Right lobe of liver (tissue), 6 donors: ENCODE results near the gene PAX8. TPM values are rescaled to one million over a fixed set of nuclear protein-coding genes. Genes with fewer than 3 reads are reported as not detected.
A peak's percentile ranks its signal among the peaks of the same experiment; 100 is the strongest.

Experiments used
- ATAC-seq, 4 donors: fragments of 200-7000 bp; cut with Tn5 transposase; one replicate each; pipeline ENCODE4 v1.9.1; 2020; ENCODE audit warnings: mild to moderate bottlenecking in 4 of 4, moderate library complexity in 4 of 4
- DNase-seq, 3 donors: peaks; one replicate each; pipeline ENCODE4 v3.0.0-alpha.2; 2020
- H3K27ac ChIP-seq, 3 donors: fragments of 200-600 bp; one replicate each; pipeline ENCODE4 v1.8.0; 2022
- H3K27me3 ChIP-seq, 2 donors: fragments of 200-600 bp; one replicate each; pipeline ENCODE4 v1.8.0; 2022
- H3K36me3 ChIP-seq, 4 donors: fragments of 200-600 bp; sonication (generic) in 1 of 4; one replicate each; pipeline versions ENCODE4 v1.5.1 to v1.8.0; 2017 to 2022; ENCODE audit warnings: control low read depth in 1 of 4
- H3K4me1 ChIP-seq, 4 donors: fragments of 200-600 bp; sonication (generic) in 1 of 4; one replicate each; pipeline versions ENCODE4 v1.5.1 to v1.8.0; 2017 to 2022; ENCODE audit warnings: control low read depth in 1 of 4
- H3K4me3 ChIP-seq, 3 donors: fragments of 200-600 bp; one replicate each; pipeline ENCODE4 v1.8.0; 2022
- H3K9me3 ChIP-seq, 4 donors: fragments of 200-600 bp; sonication (generic) in 1 of 4; one replicate each; pipeline versions ENCODE4 v1.5.1 to v1.8.0; 2017 to 2022; ENCODE audit warnings: control low read depth in 1 of 4
- POLR2A ChIP-seq: fragments of 450-650 bp; IDR thresholded peaks from one replicate; pipeline ENCODE4 v1.6.1; 2017; ENCODE audit warnings: antibody characterized with exemption, mild to moderate bottlenecking
- WGBS: methylation state at CpG from one replicate; pipeline ENCODE4 v1.1.6; 2018; ENCODE audit warnings: low coverage, low lambda C conversion rate; ENCODE audit not compliant: insufficient coverage; ENCODE audit errors: missing lambda C conversion rate; 5-methylcytosine and 5-hydroxymethylcytosine counted together
- intact Hi-C, 2 donors: fragments of 100-400 bp; cut with DNase I; formaldehyde crosslinking; loops; one replicate each; pipeline versions ENCODE4 v1.11.2 to v1.14.1; 2022
- total RNA-seq, 6 experiments: library from RNA; depleted of rRNA in 2 of 6; stranded (reverse); fragments of >200 nt in 2 of 6; fragmentation: NEBNext Ultra II Directional in 3 of 6; extraction: Animal tissue kit (Norgen Biotek cat#: 25700) in 3 of 6; gene quantifications; one replicate each; pipeline versions ENCODE4 v1.1.0 to v1.2.4, GENCODE V29; 2016 to 2023
- TF ChIP-seq, protein P1 (sequence below), 4 donors: fragments of 200-600 bp in 3 of 4; fragments of 450-650 bp in 1 of 4; IDR thresholded peaks; one replicate each; pipeline versions ENCODE4 v1.5.1 to v1.8.0; 2016 to 2022; ENCODE audit warnings: antibody characterized with exemption in 4 of 4, mild to moderate bottlenecking in 2 of 4
- donor health status: DM: no; HTN: yes; CAD: no.
- donor health status: DM: no; HTN: no; CAD: no.
- donor health status: DM: no; HTN: no; CAD: no.
- donor health status: DM: no; HTN: yes; CAD: no.
- donor health status: DM: no; HTN: yes; CAD: no.

Gene PAX8
- total RNA-seq, 6 experiments from 2014 or later = 0.27 to 1.9 (median 0.86) TPM

DNA sequence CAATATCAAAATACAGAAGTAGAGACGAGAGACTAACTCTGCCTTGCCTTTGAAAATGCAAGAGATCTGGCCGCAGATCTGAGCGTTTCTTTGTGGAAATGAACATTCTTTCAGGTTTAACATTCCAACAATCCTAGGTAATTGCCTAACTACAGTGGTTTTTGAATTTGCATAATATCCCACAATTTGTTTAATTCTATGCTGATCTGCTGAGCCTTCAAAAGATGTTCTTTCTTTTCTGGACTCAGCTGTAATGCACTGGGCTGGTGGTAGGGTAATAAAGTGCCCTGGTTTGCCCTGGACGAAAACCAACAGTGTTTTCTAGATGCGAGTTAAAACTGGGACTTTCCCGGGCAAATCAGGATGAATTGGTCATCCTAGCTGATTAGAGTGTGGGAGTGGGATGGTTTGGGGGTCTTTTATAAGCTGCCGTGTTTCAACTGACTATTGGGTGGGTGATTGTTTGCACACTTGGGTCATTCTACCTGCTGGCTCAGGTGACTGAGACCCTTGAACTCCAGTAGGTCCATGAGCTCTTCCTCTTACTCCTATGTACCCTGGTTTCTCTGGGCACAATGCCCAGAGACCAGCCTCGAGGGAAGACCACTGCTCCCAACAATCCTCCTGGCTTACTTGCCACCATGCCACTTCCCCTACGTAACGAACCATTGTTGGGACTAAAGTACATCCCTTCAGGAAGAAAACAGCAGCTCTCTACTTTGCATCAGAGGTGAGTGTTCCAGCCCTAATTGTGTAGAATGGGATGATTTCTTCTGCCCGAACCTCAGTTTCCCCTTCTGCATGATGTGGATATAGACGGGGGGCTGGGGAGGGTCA, 3.4 kb upstream of the PAX8 start:
- peak overlapping the region; percentile 80 to 95 (median 92) for H3K27ac ChIP-seq
- H3K4me1 ChIP-seq = peaks cover 0 to 56% (median 27%) of the 10 kb centered on the region in 4 donors
- intact Hi-C loops = no loop called here
- H3K36me3 ChIP-seq = no peaks in the 10 kb centered on the region
- peak overlapping the region in 1 of 3 donors; percentile 1 for H3K4me3 ChIP-seq
- H3K9me3 ChIP-seq = no peaks in the 10 kb centered on the region
- H3K27me3 ChIP-seq = no peaks in the 10 kb centered on the region
- ATAC-seq (peak; percentile 24 to 48 (median 46)), DNase-seq (no peak)
- WGBS = 26% methylated on average over 12 of the region's 12 CpGs
- TF ChIP-seq, protein P1, sequence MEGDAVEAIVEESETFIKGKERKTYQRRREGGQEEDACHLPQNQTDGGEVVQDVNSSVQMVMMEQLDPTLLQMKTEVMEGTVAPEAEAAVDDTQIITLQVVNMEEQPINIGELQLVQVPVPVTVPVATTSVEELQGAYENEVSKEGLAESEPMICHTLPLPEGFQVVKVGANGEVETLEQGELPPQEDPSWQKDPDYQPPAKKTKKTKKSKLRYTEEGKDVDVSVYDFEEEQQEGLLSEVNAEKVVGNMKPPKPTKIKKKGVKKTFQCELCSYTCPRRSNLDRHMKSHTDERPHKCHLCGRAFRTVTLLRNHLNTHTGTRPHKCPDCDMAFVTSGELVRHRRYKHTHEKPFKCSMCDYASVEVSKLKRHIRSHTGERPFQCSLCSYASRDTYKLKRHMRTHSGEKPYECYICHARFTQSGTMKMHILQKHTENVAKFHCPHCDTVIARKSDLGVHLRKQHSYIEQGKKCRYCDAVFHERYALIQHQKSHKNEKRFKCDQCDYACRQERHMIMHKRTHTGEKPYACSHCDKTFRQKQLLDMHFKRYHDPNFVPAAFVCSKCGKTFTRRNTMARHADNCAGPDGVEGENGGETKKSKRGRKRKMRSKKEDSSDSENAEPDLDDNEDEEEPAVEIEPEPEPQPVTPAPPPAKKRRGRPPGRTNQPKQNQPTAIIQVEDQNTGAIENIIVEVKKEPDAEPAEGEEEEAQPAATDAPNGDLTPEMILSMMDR (IDR thresholded peaks at IDR 0.05) = peak in 1 of 4 donors; percentile 9
- TF ChIP-seq POLR2A = no peak

GRCh38 chr2:113278073-113278741, 514 bp downstream of the PAX8 start:
- intact Hi-C loops = no loop called here
- Histone ChIP-seq H3K27ac (no peak overlapping the region), H3K4me1 (peaks cover 0 to 37% (median 17%) of the 10 kb centered on the region in 4 donors), H3K4me3 (no peak overlapping the region), H3K27me3 (peaks cover 0 to 8% of the 10 kb centered on the region in 2 donors), H3K36me3 (no peaks in the 10 kb centered on the region), H3K9me3 (no peaks in the 10 kb centered on the region)
- no peak for DNase-seq
- 20% methylated on average over 1 of the region's 49 CpGs for WGBS
- TF ChIP-seq, protein P1 (IDR thresholded peaks at IDR 0.05) = no peak
- no peak for TF ChIP-seq POLR2A
- ATAC-seq = no peak

- H3K4me1 ChIP-seq = peaks cover 0 to 35% (median 16%) of the 10 kb centered on the region in 4 donors
- H3K4me3 ChIP-seq = peak overlapping the region in 1 of 3 donors; percentile 44
- H3K27me3 ChIP-seq = peaks cover 0 to 8% of the 10 kb centered on the region in 2 donors
- peak overlapping the region in 1 of 3 donors; percentile 62 for H3K27ac ChIP-seq
- intact Hi-C loops = no loop called here
- H3K9me3 ChIP-seq = no peaks in the 10 kb centered on the region
- DNase-seq (no peak), ATAC-seq (peak in 3 of 4 donors; percentile 7 to 40 (median 40))
- no peaks in the 10 kb centered on the region for H3K36me3 ChIP-seq
- no peak for TF ChIP-seq POLR2A
- TF ChIP-seq, protein P1 (IDR thresholded peaks at IDR 0.05) = no peak
- WGBS = 0% methylated on average over 1 of the region's 56 CpGs
Observed at GRCh38 chr2:113277474-113278072, 1.1 kb downstream of the PAX8 start.

DNA sequence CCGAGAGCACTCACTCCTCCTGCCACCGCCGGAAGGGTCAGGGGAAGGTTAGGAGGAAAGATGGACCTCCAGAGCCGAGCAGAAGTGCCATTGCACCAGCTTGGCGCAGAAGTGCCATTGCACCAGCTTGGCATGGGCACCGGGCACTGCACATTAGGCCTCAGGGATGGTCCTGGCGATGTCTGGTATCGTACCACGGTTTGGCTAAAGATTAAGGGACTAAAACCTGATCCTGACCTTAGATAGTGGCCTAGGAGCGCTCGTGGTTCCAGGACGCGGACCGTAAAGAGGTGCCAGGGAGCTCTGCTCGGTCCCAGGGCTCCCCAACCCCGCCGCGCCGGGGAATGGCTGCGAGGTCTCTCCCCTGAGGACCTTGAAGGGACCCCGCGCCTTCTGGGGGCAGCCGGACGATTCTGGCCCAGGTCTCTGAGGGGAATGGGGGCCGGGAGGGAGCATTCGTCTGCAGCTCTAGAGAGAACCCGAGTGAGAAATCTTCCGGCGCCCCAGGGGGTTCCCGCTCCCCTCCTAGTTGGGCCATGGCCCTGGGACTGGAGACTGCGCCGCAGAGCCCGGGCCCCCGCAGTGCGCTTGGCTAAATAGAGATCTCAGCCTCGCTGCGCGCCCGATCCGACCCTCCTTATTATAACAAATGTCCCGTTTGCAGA, 1.8 kb downstream of the PAX8 start:
- DNase-seq (peak in 2 of 3 donors; percentile 73 to 74), ATAC-seq (peak; percentile 47 to 90 (median 84))
- H3K27me3 ChIP-seq = peaks cover 0 to 8% of the 10 kb centered on the region in 2 donors
- intact Hi-C loops = no loop called here
- H3K4me3 ChIP-seq = peak overlapping the region in 1 of 3 donors; percentile 44
- WGBS = 5% methylated on average over 14 of the region's 41 CpGs
- no peaks in the 10 kb centered on the region for H3K36me3 ChIP-seq
- no peaks in the 10 kb centered on the region for H3K9me3 ChIP-seq
- peaks cover 0 to 29% (median 10%) of the 10 kb centered on the region in 4 donors for H3K4me1 ChIP-seq
- peak overlapping the region in 1 of 3 donors; percentile 62 for H3K27ac ChIP-seq
- TF ChIP-seq POLR2A = no peak
- TF ChIP-seq, protein P1 (IDR thresholded peaks at IDR 0.05) = no peak
